Astrocyte of the spinal cord (primary cell): ENCODE data around the gene MMP20.

Source experiments
- DNase-seq: peaks from one replicate; pipeline ENCODE4 v3.0.0; 2011; ENCODE audit warnings: low read depth, low spot score
- H3K4me3 ChIP-seq: 2 replicates; pipeline ENCODE4 v1.5.1; 2011; ENCODE audit warnings: low read depth, mild to moderate bottlenecking, low read length, moderate library complexity
- CTCF ChIP-seq: IDR thresholded peaks from 2 replicates; pipeline ENCODE4 v1.5.1; 2012; ENCODE audit warnings: low read depth, mild to moderate bottlenecking, low read length, inconsistent platforms
- in situ Hi-C: cut with HindIII; loops from 2 replicates; pipeline ENCODE4 v1.10.0; 2017; ENCODE audit warnings: low sequenced_read_pairs

The MMP20 gene

GRCh38 chr11:102572554-102573220, 52.4 kb downstream of the MMP20 start:
- in situ Hi-C loops = no loop called here
- TF ChIP-seq CTCF = no peak
- no peak overlapping the region for H3K4me3 ChIP-seq
- no peak for DNase-seq

GRCh38 chr11:102568851-102569250, 56.3 kb downstream of the MMP20 start:
- in situ Hi-C loops = no loop called here
- no peak for DNase-seq
- no peak overlapping the region for H3K4me3 ChIP-seq
- TF ChIP-seq CTCF = no peak

- H3K4me3 ChIP-seq = no peak overlapping the region
- TF ChIP-seq CTCF = no peak
- DNase-seq = no peak
- in situ Hi-C loops = no loop called here
These were observed 59.0 kb downstream of the MMP20 start for GRCh38 chr11:102566112-102566511.

- peak; percentile 84 for DNase-seq
- H3K4me3 ChIP-seq = no peak overlapping the region
- no peak for TF ChIP-seq CTCF
- in situ Hi-C loops = no loop called here
These were observed 61.0 kb downstream of the MMP20 start for GRCh38 chr11:102564110-102564509.

- H3K4me3 ChIP-seq = no peak overlapping the region
- no peak for TF ChIP-seq CTCF
- in situ Hi-C loops = no loop called here
These were observed 63.5 kb downstream of the MMP20 start for GRCh38 chr11:102561636-102562035.

GRCh38 chr11:102560555-102561011, 64.5 kb downstream of the MMP20 start:
- DNase-seq = peak; percentile 88
- TF ChIP-seq CTCF = no peak
- in situ Hi-C loops = no loop called here
- peak overlapping the region; percentile 20 for H3K4me3 ChIP-seq

More at GRCh38 chr11:102561636-102562035, 63.5 kb downstream of the MMP20 start:
- no peak for DNase-seq
